HEK293 (cell line): ENCODE results near the gene HK2.
A peak's percentile ranks its signal among the peaks of the same experiment; 100 is the strongest.

Source experiments
- CTCF ChIP-seq: fragments of 450-650 bp; formaldehyde crosslinking; IDR thresholded peaks from 2 replicates; pipeline ENCODE4 v1.5.1; 2016; ENCODE audit warnings: missing biosample characterization, missing genetic modification characterization
- KLF16 ChIP-seq: fragments of 450-650 bp; formaldehyde crosslinking; IDR thresholded peaks from 2 replicates; pipeline ENCODE4 v1.5.1; 2017; ENCODE audit warnings: missing biosample characterization, missing genetic modification characterization
- REST ChIP-seq: fragments of 450-650 bp; formaldehyde crosslinking; IDR thresholded peaks from 2 replicates; pipeline ENCODE4 v1.5.1; 2016; ENCODE audit warnings: missing biosample characterization, missing genetic modification characterization
- ZBTB17 ChIP-seq: fragments of 450-650 bp; formaldehyde crosslinking; IDR thresholded peaks from 2 replicates; pipeline ENCODE4 v1.5.1; 2016; ENCODE audit warnings: missing biosample characterization, missing genetic modification characterization
- ZBTB49 ChIP-seq: fragments of 450-650 bp; formaldehyde crosslinking; IDR thresholded peaks from 2 replicates; pipeline ENCODE4 v1.5.1; 2016; ENCODE audit warnings: missing biosample characterization, missing genetic modification characterization, low read depth
- ZEB2 ChIP-seq: fragments of 450-650 bp; formaldehyde crosslinking; IDR thresholded peaks from 2 replicates; pipeline ENCODE4 v1.5.1; 2016; ENCODE audit warnings: missing biosample characterization, missing genetic modification characterization
- ZFP3 ChIP-seq: fragments of 450-650 bp; formaldehyde crosslinking; IDR thresholded peaks from 2 replicates; pipeline ENCODE4 v1.5.1; 2016; ENCODE audit warnings: low read depth, missing biosample characterization, missing genetic modification characterization
- ZNF10 ChIP-seq: fragments of 450-650 bp; formaldehyde crosslinking; IDR thresholded peaks from 2 replicates; pipeline ENCODE4 v1.5.1; 2017; ENCODE audit warnings: missing biosample characterization, missing genetic modification characterization
- ZNF133 ChIP-seq: fragments of 450-650 bp; formaldehyde crosslinking; IDR thresholded peaks from 2 replicates; pipeline ENCODE4 v1.5.1; 2016; ENCODE audit warnings: missing biosample characterization, missing genetic modification characterization
- ZNF292 ChIP-seq: fragments of 450-650 bp; formaldehyde crosslinking; IDR thresholded peaks from 2 replicates; pipeline ENCODE4 v1.5.1; 2016; ENCODE audit warnings: low read depth, missing biosample characterization, missing genetic modification characterization, borderline replicate concordance
- ZNF549 ChIP-seq: fragments of 450-650 bp; IDR thresholded peaks from 2 replicates; pipeline ENCODE4 v1.5.1; 2018; ENCODE audit warnings: missing biosample characterization, missing genetic modification characterization, mild to moderate bottlenecking, inconsistent platforms, moderate library complexity
- ZNF560 ChIP-seq: fragments of 450-650 bp; formaldehyde crosslinking; IDR thresholded peaks from 2 replicates; pipeline ENCODE4 v1.5.1; 2017; ENCODE audit warnings: missing biosample characterization, missing genetic modification characterization, borderline replicate concordance

DNA sequence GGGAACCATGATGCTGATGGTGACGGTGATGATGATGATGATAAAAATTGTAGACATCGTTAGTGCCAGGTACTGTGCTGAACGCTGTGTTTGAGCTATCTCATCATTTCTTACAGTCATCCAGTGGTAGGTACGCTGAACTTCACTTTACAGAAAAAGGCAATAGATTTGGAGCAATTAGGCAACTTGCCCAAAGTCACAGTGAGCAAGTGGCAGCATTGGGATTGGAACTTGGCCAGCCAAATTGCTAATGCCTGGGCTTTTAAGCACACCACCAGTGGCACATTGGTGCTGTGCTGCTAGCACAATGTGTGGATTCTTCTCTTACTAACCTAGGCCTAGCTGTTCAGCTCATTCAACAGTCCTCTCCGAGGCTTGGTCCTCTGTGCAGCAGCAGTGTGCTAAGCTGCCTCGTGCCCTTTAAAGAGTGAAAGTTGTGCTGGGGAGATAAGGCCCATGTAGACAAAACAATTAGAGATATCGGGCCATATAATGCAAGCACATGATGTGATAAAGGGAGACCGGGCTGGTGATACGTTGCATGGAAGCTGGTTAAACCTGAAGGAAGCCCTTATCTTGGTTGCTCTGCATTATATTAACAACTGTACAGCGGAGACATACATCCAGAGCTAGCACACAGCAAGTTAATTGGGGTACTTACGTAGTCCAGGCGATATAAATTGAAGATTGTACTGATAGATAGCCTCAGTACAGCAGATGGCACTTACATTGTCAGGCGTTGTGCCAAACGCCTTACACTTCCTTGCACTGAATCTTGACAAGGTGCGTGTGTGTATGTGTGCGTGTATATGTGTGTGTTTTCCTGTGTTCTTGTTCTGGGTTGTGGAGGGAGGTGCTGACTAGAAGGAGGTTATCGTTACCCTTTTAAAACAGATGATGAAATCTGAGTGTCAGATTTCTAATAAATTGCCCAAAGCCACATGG is 28.4 kb downstream of the HK2 start:
- TF ChIP-seq KLF16 (tag by site-specific recombination), result no peak
- no peak for TF ChIP-seq ZEB2 (tag by site-specific recombination)
- TF ChIP-seq ZBTB49, result no peak
- no peak for TF ChIP-seq ZNF560 (tag by site-specific recombination)
- no peak for TF ChIP-seq ZFP3 (tag by site-specific recombination)
- no peak for TF ChIP-seq ZNF292 (tag by site-specific recombination)
- TF ChIP-seq ZNF10 (tag by site-specific recombination), result no peak
- peak; percentile 39; the same call in 1 of the 2 replicates for TF ChIP-seq CTCF (tag by site-specific recombination)
- TF ChIP-seq REST (tag by site-specific recombination), result no peak
- TF ChIP-seq ZNF549 (tag by site-specific recombination), result no peak
- no peak for TF ChIP-seq ZNF133 (tag by site-specific recombination)
- TF ChIP-seq ZBTB17 (tag by site-specific recombination), result peak; percentile 56
